ENCODE data around the gene VAV2. TPM values are rescaled to one million over a fixed set of nuclear protein-coding genes. Genes with fewer than 3 reads are reported as not detected.

The VAV2 gene
- polyA plus RNA-seq, 1 experiment = 9.0 TPM

GRCh38 chr9:134039386-134040175, 47.5 kb upstream of the VAV2 start:
- no peak overlapping the region for H3K4me3 ChIP-seq (ENCODE audit: low read depth, low read length)
- POLR2A ChIA-PET = interaction anchor here (1.2 kb wide), 1 partner anchor 14 kb away, joined by 4 read pairs; the partner anchor contains the start of gene BRD3OS
- TF ChIP-seq CTCF (IDR thresholded peaks at IDR 0.05; ENCODE audit: low read depth, low read length) = no peak
- no peak for DNase-seq (ENCODE audit: low read depth, low spot score)
- no peak overlapping the region for H3K27ac ChIP-seq (ENCODE audit: low read depth, low read length)
- H3K9me3 ChIP-seq (ENCODE audit: control insufficient read depth, insufficient read depth, low read length) = no peaks in the 10 kb centered on the region; the same call in 1 of the 2 replicates
- CTCF ChIA-PET = no interaction called here
- H3K27me3 ChIP-seq (ENCODE audit: control insufficient read depth, insufficient read depth, low read length) = no peaks in the 10 kb centered on the region

- CTCF ChIA-PET = no interaction called here
- TF ChIP-seq CTCF (IDR thresholded peaks at IDR 0.05; ENCODE audit: low read depth, low read length) = no peak
- POLR2A ChIA-PET = no interaction called here
- no peak for DNase-seq (ENCODE audit: low read depth, low spot score)
- Histone ChIP-seq H3K9me3 (ENCODE audit: control insufficient read depth, insufficient read depth, low read length) (peaks cover 2% of the 10 kb centered on the region; the same call in 1 of the 2 replicates), H3K27me3 (ENCODE audit: control insufficient read depth, insufficient read depth, low read length) (no peaks in the 10 kb centered on the region), H3K4me3 (ENCODE audit: low read depth, low read length) (no peak overlapping the region), H3K27ac (ENCODE audit: low read depth, low read length) (no peak overlapping the region)
These were observed 45.5 kb upstream of the VAV2 start for GRCh38 chr9:134037641-134038040.

GRCh38 chr9:134036130-134036529, 44.0 kb upstream of the VAV2 start:
- no peaks in the 10 kb centered on the region for H3K27me3 ChIP-seq (ENCODE audit: control insufficient read depth, insufficient read depth, low read length)
- H3K27ac ChIP-seq (ENCODE audit: low read depth, low read length) = no peak overlapping the region
- no peak overlapping the region for H3K4me3 ChIP-seq (ENCODE audit: low read depth, low read length)
- DNase-seq (ENCODE audit: low read depth, low spot score) = no peak
- TF ChIP-seq CTCF (IDR thresholded peaks at IDR 0.05; ENCODE audit: low read depth, low read length) = no peak
- ChIA-PET POLR2A (no interaction called here), CTCF (no interaction called here)
- peaks cover 2% of the 10 kb centered on the region; the same call in 1 of the 2 replicates for H3K9me3 ChIP-seq (ENCODE audit: control insufficient read depth, insufficient read depth, low read length)

- Histone ChIP-seq H3K27me3 (ENCODE audit: control insufficient read depth, insufficient read depth, low read length) (no peaks in the 10 kb centered on the region), H3K27ac (ENCODE audit: low read depth, low read length) (no peak overlapping the region), H3K9me3 (ENCODE audit: control insufficient read depth, insufficient read depth, low read length) (peaks cover 2% of the 10 kb centered on the region; the same call in 1 of the 2 replicates), H3K4me3 (ENCODE audit: low read depth, low read length) (no peak overlapping the region)
- POLR2A ChIA-PET = no interaction called here
- DNase-seq (ENCODE audit: low read depth, low spot score) = no peak
- no peak for TF ChIP-seq CTCF (IDR thresholded peaks at IDR 0.05; ENCODE audit: low read depth, low read length)
- CTCF ChIA-PET = no interaction called here
These were observed 43.2 kb upstream of the VAV2 start for GRCh38 chr9:134035041-134036039.
